Karpas-422 (cell line): ENCODE results near the gene MCOLN1. TPM values are rescaled to one million over a fixed set of nuclear protein-coding genes. Genes with fewer than 3 reads are reported as not detected.
"Not testable (repeated sequence)": the region's sequence is repeated elsewhere in the genome, so short reads cannot be mapped to it uniquely, and the experiment has no call there.

Experiments used
- DNase-seq: peaks from one replicate; pipeline ENCODE4 v3.0.0-alpha.2; 2015
- H2AFZ ChIP-seq: fragments of 200-600 bp; sonication (generic); 2 replicates; pipeline ENCODE4 v1.6.1; 2014; ENCODE audit warnings: antibody characterized with exemption, low read length, mixed read lengths
- H3K27ac ChIP-seq: fragments of 200-600 bp; sonication (generic); 2 replicates; pipeline ENCODE4 v1.5.1; 2014; ENCODE audit warnings: mild to moderate bottlenecking, low read length, moderate library complexity
- H3K27me3 ChIP-seq: fragments of 200-600 bp; sonication (generic); 2 replicates; pipeline ENCODE4 v1.6.1; 2014; ENCODE audit warnings: low read length, mixed read lengths
- H3K36me3 ChIP-seq: fragments of 200-600 bp; sonication (generic); 2 replicates; pipeline ENCODE4 v1.6.1; 2014; ENCODE audit warnings: low read length, mixed read lengths; ENCODE audit not compliant: insufficient read depth
- H3K4me1 ChIP-seq: fragments of 200-600 bp; sonication (generic); 2 replicates; pipeline ENCODE4 v1.6.1; 2014; ENCODE audit warnings: mild to moderate bottlenecking, low read length, mixed read lengths
- H3K4me2 ChIP-seq: fragments of 200-600 bp; sonication (generic); 2 replicates; pipeline ENCODE4 v1.6.1; 2014; ENCODE audit warnings: low read length, low read depth, mild to moderate bottlenecking; ENCODE audit not compliant: poor library complexity, severe bottlenecking
- H3K4me3 ChIP-seq: fragments of 200-600 bp; sonication (generic); 2 replicates; pipeline ENCODE4 v1.5.1; 2014; ENCODE audit warnings: mild to moderate bottlenecking, antibody characterized with exemption, low read length, mixed read lengths
- H3K79me2 ChIP-seq: fragments of 200-600 bp; sonication (generic); 2 replicates; pipeline ENCODE4 v1.6.1; 2014; ENCODE audit warnings: mild to moderate bottlenecking, low read length, mixed read lengths
- H3K9ac ChIP-seq: fragments of 200-600 bp; sonication (generic); 2 replicates; pipeline ENCODE4 v1.6.0; 2014; ENCODE audit warnings: low read length
- H3K9me2 ChIP-seq: fragments of 200-600 bp; sonication (generic), shearing (Covaris generic); replicated peaks from 2 replicates; pipeline ENCODE4 v1.6.0; 2014; ENCODE audit warnings: mild to moderate bottlenecking, low read length, moderate library complexity; ENCODE audit not compliant: insufficient read depth
- H3K9me3 ChIP-seq: fragments of 300-700, 200-600 bp; sonication (generic); 2 replicates; pipeline ENCODE4 v1.6.1; 2014; ENCODE audit warnings: low read length, mixed read lengths
- H4K20me1 ChIP-seq: fragments of 200-600 bp; sonication (generic); 2 replicates; pipeline ENCODE4 v1.6.1; 2014; ENCODE audit warnings: mild to moderate bottlenecking, antibody characterized with exemption, low read length, low read depth; ENCODE audit not compliant: insufficient read depth
- total RNA-seq: library from RNA; depleted of rRNA; stranded (reverse); fragments of >200 nt; shearing (Covaris generic); gene quantifications from 2 replicates; pipeline ENCODE4 v1.2.3, GENCODE V29; 2014; ENCODE audit warnings: low replicate concordance

Gene MCOLN1
- total RNA-seq, 1 experiment from 2014 or later, result 1.9 TPM

DNA sequence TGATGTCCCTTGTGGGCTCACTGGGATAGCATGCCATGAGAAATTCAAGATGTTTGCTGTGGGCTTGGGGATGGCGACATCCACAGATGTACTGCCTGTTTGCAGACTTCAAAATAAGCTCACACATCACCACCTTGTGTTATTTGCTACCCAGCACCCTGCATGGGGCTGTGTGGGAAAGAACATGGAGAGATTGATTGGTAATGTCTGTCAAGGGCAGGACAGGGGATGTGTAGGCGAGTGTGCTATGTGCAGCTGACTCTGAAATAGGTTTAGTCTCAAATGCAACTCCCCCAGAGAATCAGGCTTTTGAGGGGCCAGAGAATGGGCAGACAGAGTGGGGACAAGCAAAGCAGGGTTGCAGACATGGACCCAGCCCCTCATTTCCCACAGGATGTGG lies 37.8 kb downstream of the MCOLN1 start:
- Histone ChIP-seq H3K36me3 (peaks cover 3% of the 10 kb centered on the region; the same call in 1 of the 2 replicates), H2AFZ (no peak overlapping the region), H3K4me3 (no peak overlapping the region), H4K20me1 (no peaks in the 10 kb centered on the region), H3K79me2 (no peaks in the 10 kb centered on the region), H3K9ac (no peak overlapping the region), H3K9me3 (no peaks in the 10 kb centered on the region), H3K27ac (no peak overlapping the region), H3K27me3 (no peaks in the 10 kb centered on the region), H3K9me2 (no peaks in the 10 kb centered on the region), H3K4me2 (no peak overlapping the region), H3K4me1 (no peaks in the 10 kb centered on the region)
- no peak for DNase-seq

DNA sequence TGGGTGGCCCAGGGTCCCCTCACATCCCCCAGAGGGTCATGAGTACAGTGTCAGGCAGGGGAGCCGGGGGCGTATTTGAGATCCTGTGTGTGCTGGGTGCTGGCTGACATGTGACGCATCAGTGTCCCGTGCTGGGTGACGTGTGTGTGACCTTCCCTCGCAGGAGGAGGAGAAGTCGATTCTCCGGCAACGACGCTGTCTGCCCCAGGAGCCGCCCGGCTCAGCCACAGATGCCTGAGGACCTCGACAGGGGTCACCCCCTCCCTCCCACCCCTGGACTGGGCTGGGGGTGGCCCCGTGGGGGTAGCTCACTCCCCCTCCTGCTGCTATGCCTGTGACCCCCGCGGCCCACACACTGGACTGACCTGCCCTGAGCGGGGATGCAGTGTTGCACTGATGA lies 38.9 kb downstream of the MCOLN1 start:
- Histone ChIP-seq H3K9me2 (no peaks in the 10 kb centered on the region), H4K20me1 (no peaks in the 10 kb centered on the region), H3K4me3 (no peak overlapping the region), H3K9ac (no peak overlapping the region), H2AFZ (no peak overlapping the region), H3K9me3 (no peaks in the 10 kb centered on the region), H3K36me3 (no peaks in the 10 kb centered on the region), H3K79me2 (no peaks in the 10 kb centered on the region), H3K27me3 (no peaks in the 10 kb centered on the region), H3K4me1 (no peaks in the 10 kb centered on the region), H3K27ac (no peak overlapping the region), H3K4me2 (no peak overlapping the region)
- no peak for DNase-seq

DNA sequence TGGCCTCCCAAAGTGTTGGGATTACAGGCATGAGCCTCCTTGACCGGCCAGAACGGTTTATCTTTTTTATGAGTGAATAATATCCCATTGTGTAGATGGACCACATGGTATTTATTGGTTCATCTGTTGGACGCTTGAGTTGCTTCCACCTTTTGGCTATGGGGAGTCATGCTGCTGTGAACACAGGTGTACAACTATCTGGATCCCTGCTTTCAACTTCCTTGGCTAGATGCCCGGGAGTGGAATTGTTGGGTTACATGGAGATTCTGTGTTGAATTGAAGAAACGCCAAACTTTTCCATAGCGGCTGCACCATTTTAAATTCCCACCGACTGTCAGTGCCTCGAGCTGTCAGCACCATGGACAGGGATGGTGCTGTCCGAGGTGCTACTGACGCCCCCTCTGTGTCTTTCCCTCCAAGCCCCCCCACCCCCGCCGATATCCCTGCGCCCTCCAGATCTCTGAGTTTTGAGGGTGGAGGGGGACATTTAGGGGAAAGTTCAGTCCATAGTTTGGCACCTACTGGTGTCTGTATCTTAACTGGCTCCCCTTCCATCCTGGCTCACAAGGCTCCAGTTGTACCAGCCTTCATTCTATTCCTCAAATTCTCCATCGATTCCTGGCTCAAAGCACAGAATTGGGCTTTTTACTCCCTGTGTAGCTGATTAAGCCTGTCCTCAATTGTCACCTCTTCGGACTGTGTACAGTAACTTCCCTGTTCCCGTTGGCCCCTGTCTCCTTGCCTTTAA lies 40.4 kb downstream of the MCOLN1 start:
- Histone ChIP-seq H3K79me2 (no peaks in the 10 kb centered on the region), H3K9me3 (no peaks in the 10 kb centered on the region), H3K4me3 (no peak overlapping the region), H4K20me1 (no peaks in the 10 kb centered on the region), H2AFZ (no peak overlapping the region), H3K4me1 (no peaks in the 10 kb centered on the region), H3K9ac (no peak overlapping the region), H3K36me3 (no peaks in the 10 kb centered on the region), H3K27ac (no peak overlapping the region), H3K4me2 (no peak overlapping the region), H3K27me3 (no peaks in the 10 kb centered on the region), H3K9me2 (no peaks in the 10 kb centered on the region)
- no peak for DNase-seq

DNA sequence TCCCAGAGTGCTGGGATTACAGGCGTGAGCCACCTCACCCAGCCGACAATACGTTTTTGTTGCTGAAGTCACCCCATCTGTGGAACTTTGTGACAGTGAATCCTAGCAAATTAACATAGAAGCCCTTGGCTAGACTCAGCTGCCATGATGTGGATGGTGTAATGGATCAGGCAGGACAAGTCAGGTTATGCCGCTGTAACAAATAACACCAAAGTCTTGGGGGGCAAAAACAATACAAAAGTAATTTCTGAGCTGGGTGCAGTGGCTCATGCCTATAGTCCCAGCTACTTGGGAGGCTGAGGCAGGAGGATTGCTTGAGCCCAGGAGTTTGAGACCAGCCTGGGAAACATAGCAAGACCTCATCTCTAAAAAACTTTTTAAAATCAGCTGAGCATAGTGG lies 42.4 kb downstream of the MCOLN1 start:
- DNase-seq, result no peak
- no peaks in the 10 kb centered on the region for H3K9me3 ChIP-seq
- H3K9me2 ChIP-seq, result no peaks in the 10 kb centered on the region
- no peaks in the 10 kb centered on the region for H4K20me1 ChIP-seq
- H2AFZ ChIP-seq, result no peak overlapping the region
- no peak overlapping the region for H3K9ac ChIP-seq
- H3K4me2 ChIP-seq, result no peak overlapping the region
- no peaks in the 10 kb centered on the region for H3K27me3 ChIP-seq
- no peaks in the 10 kb centered on the region for H3K79me2 ChIP-seq
- no peaks in the 10 kb centered on the region for H3K36me3 ChIP-seq
- no peak overlapping the region for H3K4me3 ChIP-seq
- H3K4me1 ChIP-seq, result no peaks in the 10 kb centered on the region
- H3K27ac ChIP-seq, result no peak overlapping the region

DNA sequence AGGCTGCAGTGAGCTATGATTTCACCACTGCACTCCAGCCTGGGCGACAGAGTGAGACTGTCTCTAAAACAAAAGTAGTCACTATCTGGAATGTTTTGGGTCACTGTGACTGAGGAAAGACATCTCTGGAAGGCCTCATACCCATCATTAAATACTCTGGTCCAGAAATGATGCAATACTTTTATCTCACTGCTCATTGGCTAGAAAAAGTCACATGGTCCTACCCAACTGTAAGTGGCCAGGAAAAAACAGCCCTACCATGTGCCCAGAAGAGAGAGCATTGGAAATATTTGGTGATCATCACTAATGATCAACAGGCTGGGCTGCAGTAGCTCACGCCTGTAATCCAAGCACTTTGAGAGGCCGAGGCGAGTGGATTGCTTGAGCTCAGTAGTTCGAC lies 42.9 kb downstream of the MCOLN1 start:
- H3K4me1 ChIP-seq, result no peaks in the 10 kb centered on the region

DNA sequence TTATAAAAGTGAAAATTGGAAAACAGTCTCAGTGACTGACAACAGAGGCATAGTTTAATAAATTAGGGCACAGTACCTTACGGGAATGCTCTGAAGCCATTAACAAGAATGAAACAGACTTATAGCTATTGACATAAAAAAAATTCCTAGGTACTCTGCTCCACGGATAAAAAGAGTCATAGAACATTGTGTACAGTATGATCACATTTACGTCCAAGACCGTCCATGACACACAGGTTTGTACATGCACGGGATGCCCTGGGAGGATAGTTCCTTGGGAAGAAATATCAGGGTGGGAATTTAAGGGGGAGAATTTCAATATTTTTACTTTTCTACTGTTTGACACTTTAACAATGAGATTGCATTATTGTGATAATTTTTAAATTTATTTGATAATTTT lies 48.3 kb downstream of the MCOLN1 start:
- DNase-seq, result no peak
- no peaks in the 10 kb centered on the region for H3K36me3 ChIP-seq
- no peaks in the 10 kb centered on the region for H3K4me1 ChIP-seq
- H3K9me3 ChIP-seq, result no peaks in the 10 kb centered on the region
- no peak overlapping the region for H2AFZ ChIP-seq
- H3K79me2 ChIP-seq, result no peaks in the 10 kb centered on the region
- H3K27ac ChIP-seq, result no peak overlapping the region
- no peak overlapping the region for H3K4me3 ChIP-seq
- no peak overlapping the region for H3K9ac ChIP-seq
- H3K9me2 ChIP-seq, result no peaks in the 10 kb centered on the region
- H3K4me2 ChIP-seq, result no peak overlapping the region
- H4K20me1 ChIP-seq, result no peaks in the 10 kb centered on the region
- H3K27me3 ChIP-seq, result no peaks in the 10 kb centered on the region

More for the DNA sequence above, 42.9 kb downstream of the MCOLN1 start:
- no peak overlapping the region for H3K9ac ChIP-seq
- no peak overlapping the region; the same call in 1 of the 2 replicates for H2AFZ ChIP-seq
- H3K4me2 ChIP-seq, result no peak overlapping the region
- H3K79me2 ChIP-seq, result no peaks in the 10 kb centered on the region
- H3K27me3 ChIP-seq, result no peaks in the 10 kb centered on the region
- no peaks in the 10 kb centered on the region for H3K36me3 ChIP-seq
- H3K27ac ChIP-seq, result no peak overlapping the region
- H3K4me3 ChIP-seq, result no peak overlapping the region
- H4K20me1 ChIP-seq, result no peaks in the 10 kb centered on the region
- no peaks in the 10 kb centered on the region for H3K9me2 ChIP-seq
- no peak for DNase-seq
- H3K9me3 ChIP-seq, result no peaks in the 10 kb centered on the region

DNA sequence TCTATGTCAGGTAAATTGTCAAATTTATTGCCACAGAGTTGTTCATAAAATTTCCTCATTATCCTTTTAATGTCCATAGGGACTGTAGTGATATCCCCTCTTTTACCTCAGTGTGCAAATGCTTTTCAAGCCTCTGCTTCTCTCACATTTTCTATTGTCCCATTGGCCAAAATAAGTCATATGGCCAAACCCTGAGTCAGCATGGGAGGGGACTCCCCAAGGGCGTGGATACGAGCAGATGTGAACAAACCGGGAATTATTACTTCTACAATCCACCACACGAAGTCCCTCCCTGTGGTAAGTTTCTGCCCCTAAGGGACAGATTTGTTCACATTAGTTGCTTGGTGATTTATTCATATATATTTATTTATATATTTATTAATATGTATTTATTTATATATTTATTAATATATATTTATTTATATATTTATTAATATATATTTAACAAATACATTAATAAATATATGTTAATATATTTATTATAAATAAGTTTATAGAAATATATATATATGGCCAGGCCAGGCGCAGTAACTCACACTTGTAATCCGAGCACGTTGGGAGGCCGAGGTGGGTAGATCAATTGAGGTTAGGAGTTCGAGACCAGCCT lies 53.1 kb downstream of the MCOLN1 start:
- H3K4me2 ChIP-seq, result no peak overlapping the region
- H2AFZ ChIP-seq, result no peak overlapping the region
- no peak overlapping the region for H3K27ac ChIP-seq
- no peak for DNase-seq
- H3K27me3 ChIP-seq, result no peaks in the 10 kb centered on the region
- no peaks in the 10 kb centered on the region for H3K9me2 ChIP-seq
- no peak overlapping the region for H3K4me3 ChIP-seq
- H3K36me3 ChIP-seq, result no peaks in the 10 kb centered on the region
- no peak overlapping the region for H3K9ac ChIP-seq
- H3K79me2 ChIP-seq, result no peaks in the 10 kb centered on the region
- H3K4me1 ChIP-seq, result no peaks in the 10 kb centered on the region
- H3K9me3 ChIP-seq, result no peaks in the 10 kb centered on the region
- no peaks in the 10 kb centered on the region for H4K20me1 ChIP-seq

DNA sequence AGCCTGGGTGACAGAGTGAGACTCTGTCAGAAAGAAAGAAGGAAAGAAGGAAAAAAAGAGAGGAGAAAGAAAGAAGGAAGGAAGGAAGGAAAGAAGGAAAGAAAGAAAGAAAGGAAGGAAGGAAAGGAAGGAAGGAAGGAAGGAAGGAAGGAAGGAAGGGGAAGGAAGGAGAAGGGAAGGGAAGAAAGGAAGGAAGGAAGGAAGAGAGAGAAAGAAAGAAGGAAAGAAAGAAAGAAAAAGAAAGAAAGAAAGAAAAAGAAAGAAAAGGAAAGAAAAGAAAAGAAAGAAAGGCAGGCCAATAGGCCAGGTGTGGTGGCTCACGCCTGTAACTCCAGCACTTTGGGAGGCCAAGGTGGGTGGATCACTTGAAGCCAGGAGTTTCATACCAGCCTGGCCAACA lies 55.0 kb downstream of the MCOLN1 start:
- not testable (repeated sequence) for H3K9me2 ChIP-seq, H3K4me3 ChIP-seq, DNase-seq, H3K27ac ChIP-seq, H3K9me3 ChIP-seq, H3K79me2 ChIP-seq, H3K27me3 ChIP-seq, H3K9ac ChIP-seq, H3K4me2 ChIP-seq, H4K20me1 ChIP-seq, H2AFZ ChIP-seq, H3K4me1 ChIP-seq, H3K36me3 ChIP-seq
